Neural cell (in vitro differentiated cells): ENCODE data around the gene NCS1.

Experiments used
- CTCF ChIP-seq: fragments of 450-650 bp; IDR thresholded peaks from 2 replicates; pipeline ENCODE4 v1.5.1; 2014; ENCODE audit warnings: antibody characterized with exemption, mild to moderate bottlenecking, moderate library complexity; ENCODE audit not compliant: poor library complexity, severe bottlenecking
- EP300 ChIP-seq: fragments of 450-650 bp; conservative IDR thresholded peaks from 2 replicates; pipeline ENCODE4 v1.6.1; 2014; ENCODE audit warnings: antibody characterized with exemption, mild to moderate bottlenecking, moderate library complexity; ENCODE audit not compliant: poor library complexity, severe bottlenecking
- EZH2 ChIP-seq: fragments of 200-600, 300-800 bp; shearing (Covaris generic), sonication (generic); IDR thresholded peaks from 2 replicates; pipeline ENCODE4 v1.6.1; 2014; ENCODE audit warnings: antibody characterized with exemption, low read length, borderline replicate concordance, mild to moderate bottlenecking; ENCODE audit not compliant: insufficient read depth, poor library complexity, severe bottlenecking
- MXI1 ChIP-seq: fragments of 450-650 bp; conservative IDR thresholded peaks from 2 replicates; pipeline ENCODE4 v1.6.1; 2014; ENCODE audit warnings: antibody characterized with exemption, mild to moderate bottlenecking; ENCODE audit not compliant: poor library complexity, severe bottlenecking
- POLR2AphosphoS5 ChIP-seq: IDR thresholded peaks from 2 replicates; pipeline ENCODE4 v1.6.1; 2012
- RAD21 ChIP-seq: fragments of 450-650 bp; conservative IDR thresholded peaks from 2 replicates; pipeline ENCODE4 v1.6.1; 2014; ENCODE audit warnings: antibody characterized with exemption, mild to moderate bottlenecking, moderate library complexity
- SMC3 ChIP-seq: fragments of 450-650 bp; conservative IDR thresholded peaks from 2 replicates; pipeline ENCODE4 v1.6.1; 2014; ENCODE audit warnings: antibody characterized with exemption, mild to moderate bottlenecking, moderate library complexity; ENCODE audit not compliant: poor library complexity
- TAF1 ChIP-seq: IDR thresholded peaks from 2 replicates; pipeline ENCODE4 v1.6.1; 2012; ENCODE audit warnings: low read depth
- TF ChIP-seq, protein P1 (sequence below): IDR thresholded peaks from 2 replicates; pipeline ENCODE4 v1.6.1; 2012; ENCODE audit warnings: borderline replicate concordance

DNA sequence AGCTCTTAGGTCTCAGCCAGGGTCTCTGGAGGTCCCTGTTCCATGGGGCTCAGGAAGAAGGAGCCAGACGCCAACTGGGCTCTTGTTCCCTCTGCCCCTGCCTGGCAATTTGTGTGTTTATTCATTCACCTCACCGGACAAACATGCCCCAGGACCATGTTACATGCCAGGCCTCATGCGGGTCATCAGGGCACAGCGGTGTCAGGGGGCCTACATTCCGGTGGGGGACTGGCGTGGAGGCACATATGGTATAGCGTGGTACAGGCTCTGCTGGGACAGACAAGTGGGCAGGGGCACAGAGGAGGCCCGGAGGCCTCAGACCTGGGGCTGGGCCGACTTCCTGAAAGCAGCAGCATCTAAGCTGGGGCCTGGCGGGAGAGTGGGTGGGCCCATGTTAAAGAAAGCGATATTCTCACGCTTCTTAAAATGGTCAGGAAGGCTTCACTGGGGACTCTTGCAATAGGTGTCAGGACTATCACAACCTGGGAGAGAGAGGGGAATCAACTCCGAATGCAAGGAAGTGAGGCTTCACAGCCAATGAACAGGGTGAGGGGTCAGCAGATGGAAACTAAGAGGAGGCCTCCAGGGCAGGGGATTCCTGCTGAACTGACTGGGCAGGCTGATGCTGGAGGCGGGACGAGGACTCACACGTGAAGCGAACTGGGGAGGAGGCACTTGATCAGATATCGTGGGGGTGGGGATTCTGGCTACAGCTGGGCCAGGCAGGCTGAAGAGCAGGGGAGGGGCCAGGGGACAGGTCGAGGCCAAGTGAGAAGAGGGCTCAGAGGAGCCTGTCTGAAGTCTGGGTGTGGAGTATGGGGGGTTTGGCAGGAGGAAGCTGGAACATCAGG lies 41.9 kb downstream of the NCS1 start:
- TF ChIP-seq CTCF (no peak), EZH2 (no peak), POLR2AphosphoS5 (no peak), EP300 (no peak), TAF1 (no peak), RAD21 (no peak), SMC3 (no peak), MXI1 (no peak)
- TF ChIP-seq, protein P1, sequence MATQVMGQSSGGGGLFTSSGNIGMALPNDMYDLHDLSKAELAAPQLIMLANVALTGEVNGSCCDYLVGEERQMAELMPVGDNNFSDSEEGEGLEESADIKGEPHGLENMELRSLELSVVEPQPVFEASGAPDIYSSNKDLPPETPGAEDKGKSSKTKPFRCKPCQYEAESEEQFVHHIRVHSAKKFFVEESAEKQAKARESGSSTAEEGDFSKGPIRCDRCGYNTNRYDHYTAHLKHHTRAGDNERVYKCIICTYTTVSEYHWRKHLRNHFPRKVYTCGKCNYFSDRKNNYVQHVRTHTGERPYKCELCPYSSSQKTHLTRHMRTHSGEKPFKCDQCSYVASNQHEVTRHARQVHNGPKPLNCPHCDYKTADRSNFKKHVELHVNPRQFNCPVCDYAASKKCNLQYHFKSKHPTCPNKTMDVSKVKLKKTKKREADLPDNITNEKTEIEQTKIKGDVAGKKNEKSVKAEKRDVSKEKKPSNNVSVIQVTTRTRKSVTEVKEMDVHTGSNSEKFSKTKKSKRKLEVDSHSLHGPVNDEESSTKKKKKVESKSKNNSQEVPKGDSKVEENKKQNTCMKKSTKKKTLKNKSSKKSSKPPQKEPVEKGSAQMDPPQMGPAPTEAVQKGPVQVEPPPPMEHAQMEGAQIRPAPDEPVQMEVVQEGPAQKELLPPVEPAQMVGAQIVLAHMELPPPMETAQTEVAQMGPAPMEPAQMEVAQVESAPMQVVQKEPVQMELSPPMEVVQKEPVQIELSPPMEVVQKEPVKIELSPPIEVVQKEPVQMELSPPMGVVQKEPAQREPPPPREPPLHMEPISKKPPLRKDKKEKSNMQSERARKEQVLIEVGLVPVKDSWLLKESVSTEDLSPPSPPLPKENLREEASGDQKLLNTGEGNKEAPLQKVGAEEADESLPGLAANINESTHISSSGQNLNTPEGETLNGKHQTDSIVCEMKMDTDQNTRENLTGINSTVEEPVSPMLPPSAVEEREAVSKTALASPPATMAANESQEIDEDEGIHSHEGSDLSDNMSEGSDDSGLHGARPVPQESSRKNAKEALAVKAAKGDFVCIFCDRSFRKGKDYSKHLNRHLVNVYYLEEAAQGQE: no peak
